ENCODE data around the gene NGEF.
"Not testable (repeated sequence)": the region's sequence is repeated elsewhere in the genome, so short reads cannot be mapped to it uniquely, and the experiment has no call there.

The NGEF gene

GRCh38 chr2:233021771-233022170 lies 8.7 kb upstream of the NGEF start:
- TF ChIP-seq CTCF (IDR thresholded peaks at IDR 0.05; ENCODE audit: borderline replicate concordance, insufficient read depth, low read depth, low read length) = no peak
- no peak overlapping the region for H3K4me3 ChIP-seq (ENCODE audit: low read depth, low read length)

- TF ChIP-seq CTCF (IDR thresholded peaks at IDR 0.05; ENCODE audit: borderline replicate concordance, insufficient read depth, low read depth, low read length) = no peak
- no peak overlapping the region for H3K4me3 ChIP-seq (ENCODE audit: low read depth, low read length)
Measured at GRCh38 chr2:233020454-233020853, 7.4 kb upstream of the NGEF start.

- not testable (repeated sequence) for H3K4me3 ChIP-seq (ENCODE audit: low read depth, low read length)
Measured at GRCh38 chr2:233019610-233020009, 6.6 kb upstream of the NGEF start.

- H3K4me3 ChIP-seq (ENCODE audit: low read depth, low read length) = no peak overlapping the region
- no peak for TF ChIP-seq CTCF (IDR thresholded peaks at IDR 0.05; ENCODE audit: borderline replicate concordance, insufficient read depth, low read depth, low read length)
Measured at GRCh38 chr2:233017947-233018346, 4.9 kb upstream of the NGEF start.

- H3K4me3 ChIP-seq (ENCODE audit: low read depth, low read length) = no peak overlapping the region
- TF ChIP-seq CTCF (IDR thresholded peaks at IDR 0.05; ENCODE audit: borderline replicate concordance, insufficient read depth, low read depth, low read length) = no peak
Measured at GRCh38 chr2:233015019-233015645, 2.1 kb upstream of the NGEF start.

GRCh38 chr2:233013650-233014049 lies 594 bp upstream of the NGEF start:
- TF ChIP-seq CTCF (IDR thresholded peaks at IDR 0.05; ENCODE audit: borderline replicate concordance, insufficient read depth, low read depth, low read length) = no peak
- H3K4me3 ChIP-seq (ENCODE audit: low read depth, low read length) = no peak overlapping the region

DNA sequence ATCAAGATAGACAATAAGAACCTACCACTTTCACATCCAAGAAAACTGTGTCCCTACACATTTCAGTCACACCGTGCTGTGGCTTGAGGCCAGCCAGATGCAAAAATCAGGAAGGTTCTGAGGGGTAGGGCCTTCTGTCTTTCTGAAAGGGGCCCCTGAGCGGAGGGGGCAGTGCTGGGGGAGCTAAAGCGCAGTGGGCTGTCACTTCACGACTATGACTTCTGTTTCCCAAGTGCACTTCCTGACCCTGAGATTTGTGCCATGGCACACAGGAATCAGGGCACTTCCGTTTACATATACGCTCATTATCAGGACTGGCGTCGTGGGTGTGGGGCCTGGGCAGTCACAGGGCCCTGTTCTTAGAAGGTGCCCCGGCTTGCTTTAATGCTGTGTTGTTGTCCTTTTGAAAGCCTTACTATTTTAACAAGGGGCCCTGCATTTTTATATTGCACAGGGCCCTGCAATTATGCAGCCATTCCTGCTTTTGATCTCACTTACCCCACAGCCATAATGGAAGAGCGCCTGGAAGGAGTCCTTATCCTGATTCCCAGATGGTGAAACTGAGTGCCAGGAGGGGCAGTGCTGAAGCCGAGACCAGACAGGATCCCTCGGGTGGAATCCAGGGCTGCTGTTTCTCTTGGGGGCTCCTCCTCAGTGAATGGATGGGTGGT lies 620 bp downstream of the NGEF start:
- no peak for TF ChIP-seq CTCF (IDR thresholded peaks at IDR 0.05; ENCODE audit: borderline replicate concordance, insufficient read depth, low read depth, low read length)
- no peak overlapping the region for H3K4me3 ChIP-seq (ENCODE audit: low read depth, low read length)
